Measurements from ENCODE around the gene ELFN2.

DNA sequence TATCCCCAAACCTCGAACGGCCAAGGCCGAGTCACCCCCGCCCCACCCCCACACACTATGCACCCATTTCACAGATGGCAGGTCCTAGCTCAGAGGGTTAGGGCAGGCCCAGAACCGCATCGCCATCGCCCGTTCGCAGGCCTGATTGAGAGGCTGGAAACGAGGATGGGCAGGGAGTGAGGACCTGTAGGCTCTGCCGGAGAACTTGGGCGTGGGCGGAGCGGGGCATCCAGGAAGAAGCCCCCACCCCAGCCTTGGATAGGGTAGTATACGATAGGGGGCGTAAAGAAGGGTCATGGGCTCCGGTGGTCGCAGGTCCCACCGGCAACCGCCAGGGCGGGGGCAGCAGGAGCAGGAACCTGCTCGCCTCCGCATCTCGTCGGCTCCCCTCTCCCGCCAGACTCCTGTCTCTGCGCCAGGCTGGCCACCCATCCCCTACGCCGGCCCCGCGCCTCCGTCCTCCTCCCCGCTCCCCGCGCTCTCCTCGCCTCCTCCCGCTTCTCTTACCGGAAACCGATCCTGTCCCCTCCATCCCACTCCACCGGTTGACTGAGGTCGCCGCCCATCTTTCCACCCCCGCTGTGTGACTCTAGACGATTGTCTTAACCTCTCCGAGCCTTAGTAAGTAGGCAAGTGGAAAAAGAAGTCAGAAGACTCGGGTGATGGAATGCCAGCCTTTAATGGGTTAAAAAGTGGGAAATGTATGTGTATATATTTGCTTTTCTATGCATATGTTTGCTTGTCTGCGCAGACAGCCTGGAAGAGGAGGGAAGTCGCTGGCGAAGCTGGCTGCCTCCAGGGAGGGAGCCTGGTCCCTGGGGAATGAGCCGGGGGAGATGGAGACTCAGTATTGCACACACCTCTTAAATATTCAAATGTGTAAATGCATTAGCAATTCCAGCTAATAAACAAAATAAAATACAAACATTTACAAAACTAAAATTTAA, 92.1 kb downstream of the ELFN2 start:
- TF ChIP-seq, protein P1, sequence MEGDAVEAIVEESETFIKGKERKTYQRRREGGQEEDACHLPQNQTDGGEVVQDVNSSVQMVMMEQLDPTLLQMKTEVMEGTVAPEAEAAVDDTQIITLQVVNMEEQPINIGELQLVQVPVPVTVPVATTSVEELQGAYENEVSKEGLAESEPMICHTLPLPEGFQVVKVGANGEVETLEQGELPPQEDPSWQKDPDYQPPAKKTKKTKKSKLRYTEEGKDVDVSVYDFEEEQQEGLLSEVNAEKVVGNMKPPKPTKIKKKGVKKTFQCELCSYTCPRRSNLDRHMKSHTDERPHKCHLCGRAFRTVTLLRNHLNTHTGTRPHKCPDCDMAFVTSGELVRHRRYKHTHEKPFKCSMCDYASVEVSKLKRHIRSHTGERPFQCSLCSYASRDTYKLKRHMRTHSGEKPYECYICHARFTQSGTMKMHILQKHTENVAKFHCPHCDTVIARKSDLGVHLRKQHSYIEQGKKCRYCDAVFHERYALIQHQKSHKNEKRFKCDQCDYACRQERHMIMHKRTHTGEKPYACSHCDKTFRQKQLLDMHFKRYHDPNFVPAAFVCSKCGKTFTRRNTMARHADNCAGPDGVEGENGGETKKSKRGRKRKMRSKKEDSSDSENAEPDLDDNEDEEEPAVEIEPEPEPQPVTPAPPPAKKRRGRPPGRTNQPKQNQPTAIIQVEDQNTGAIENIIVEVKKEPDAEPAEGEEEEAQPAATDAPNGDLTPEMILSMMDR (IDR thresholded peaks at IDR 0.05), result peak; percentile 45
- TF ChIP-seq EZH2 (IDR thresholded peaks at IDR 0.05), result peak; percentile 42
- peak; percentile 46 for TF ChIP-seq EZH2phosphoT487 (IDR thresholded peaks at IDR 0.05)

Data from neural progenitor cell (in vitro differentiated cells).